Prostate gland (tissue), 2 donors: Measurements from ENCODE around the gene ATP5F1C.

Experiments
- POLR2A ChIP-seq: fragments of 450-650 bp; IDR thresholded peaks from one replicate; pipeline ENCODE4 v1.6.1; 2016; ENCODE audit warnings: antibody characterized with exemption, mild to moderate bottlenecking
- POLR2AphosphoS5 ChIP-seq: sonication (generic); formaldehyde crosslinking; IDR thresholded peaks from one replicate; pipeline ENCODE4 v1.6.1; 2017; ENCODE audit warnings: antibody characterized with exemption
- TF ChIP-seq, protein P1 (sequence below), 4 experiments: fragments of 200-600 bp in 2 of 4; fragments of 450-650 bp in 2 of 4; sonication (generic) in 2 of 4; IDR thresholded peaks; 1 replicate in 3 of 4; 2 replicates in 1 of 4; pipeline ENCODE4 v1.5.1; 2016 to 2019; ENCODE audit warnings: antibody characterized with exemption in 4 of 4, mild to moderate bottlenecking in 2 of 4, moderate library complexity in 2 of 4

GRCh38 chr10:7767209-7767608 is 20.8 kb upstream of the ATP5F1C start:
- TF ChIP-seq POLR2A = no peak
- TF ChIP-seq, protein P1, sequence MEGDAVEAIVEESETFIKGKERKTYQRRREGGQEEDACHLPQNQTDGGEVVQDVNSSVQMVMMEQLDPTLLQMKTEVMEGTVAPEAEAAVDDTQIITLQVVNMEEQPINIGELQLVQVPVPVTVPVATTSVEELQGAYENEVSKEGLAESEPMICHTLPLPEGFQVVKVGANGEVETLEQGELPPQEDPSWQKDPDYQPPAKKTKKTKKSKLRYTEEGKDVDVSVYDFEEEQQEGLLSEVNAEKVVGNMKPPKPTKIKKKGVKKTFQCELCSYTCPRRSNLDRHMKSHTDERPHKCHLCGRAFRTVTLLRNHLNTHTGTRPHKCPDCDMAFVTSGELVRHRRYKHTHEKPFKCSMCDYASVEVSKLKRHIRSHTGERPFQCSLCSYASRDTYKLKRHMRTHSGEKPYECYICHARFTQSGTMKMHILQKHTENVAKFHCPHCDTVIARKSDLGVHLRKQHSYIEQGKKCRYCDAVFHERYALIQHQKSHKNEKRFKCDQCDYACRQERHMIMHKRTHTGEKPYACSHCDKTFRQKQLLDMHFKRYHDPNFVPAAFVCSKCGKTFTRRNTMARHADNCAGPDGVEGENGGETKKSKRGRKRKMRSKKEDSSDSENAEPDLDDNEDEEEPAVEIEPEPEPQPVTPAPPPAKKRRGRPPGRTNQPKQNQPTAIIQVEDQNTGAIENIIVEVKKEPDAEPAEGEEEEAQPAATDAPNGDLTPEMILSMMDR (IDR thresholded peaks at IDR 0.05) = no peak
- no peak for TF ChIP-seq POLR2AphosphoS5
